ENCODE results near the gene PGP. TPM values are rescaled to one million over a fixed set of nuclear protein-coding genes. Genes with fewer than 3 reads are reported as not detected.

The PGP gene
- total RNA-seq, 2 experiments from 2014 or later = 11.2 to 12.2 TPM

DNA sequence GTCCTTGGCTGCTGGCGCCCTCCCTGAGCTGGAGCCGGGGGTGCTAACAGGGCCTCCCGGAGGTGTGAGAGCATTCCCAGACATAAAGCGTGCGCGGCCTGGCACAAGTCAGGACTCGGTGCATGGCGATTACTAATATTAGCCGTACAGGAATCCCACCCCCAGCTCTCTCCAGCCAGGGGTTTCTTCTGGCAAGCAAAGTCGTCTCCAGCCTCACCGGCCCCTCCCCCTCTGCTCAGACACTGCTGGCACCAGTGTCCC is 23.3 kb downstream of the PGP start:
- Mint-ChIP-seq H3K4me3 (no peak overlapping the region), H3K4me1 (ENCODE audit: low read depth) (peaks cover 4% of the 10 kb centered on the region), H3K27me3 (ENCODE audit: low read depth) (peaks cover 8% of the 10 kb centered on the region), H3K9me3 (no peaks in the 10 kb centered on the region), H3K27ac (no peak overlapping the region), H3K36me3 (ENCODE audit: low read depth) (no peaks in the 10 kb centered on the region)
- intact Hi-C loops (cut with micrococcal nuclease) = no loop called here
- DNase-seq = no peak
- CTCF ChIA-PET = no interaction called here

DNA sequence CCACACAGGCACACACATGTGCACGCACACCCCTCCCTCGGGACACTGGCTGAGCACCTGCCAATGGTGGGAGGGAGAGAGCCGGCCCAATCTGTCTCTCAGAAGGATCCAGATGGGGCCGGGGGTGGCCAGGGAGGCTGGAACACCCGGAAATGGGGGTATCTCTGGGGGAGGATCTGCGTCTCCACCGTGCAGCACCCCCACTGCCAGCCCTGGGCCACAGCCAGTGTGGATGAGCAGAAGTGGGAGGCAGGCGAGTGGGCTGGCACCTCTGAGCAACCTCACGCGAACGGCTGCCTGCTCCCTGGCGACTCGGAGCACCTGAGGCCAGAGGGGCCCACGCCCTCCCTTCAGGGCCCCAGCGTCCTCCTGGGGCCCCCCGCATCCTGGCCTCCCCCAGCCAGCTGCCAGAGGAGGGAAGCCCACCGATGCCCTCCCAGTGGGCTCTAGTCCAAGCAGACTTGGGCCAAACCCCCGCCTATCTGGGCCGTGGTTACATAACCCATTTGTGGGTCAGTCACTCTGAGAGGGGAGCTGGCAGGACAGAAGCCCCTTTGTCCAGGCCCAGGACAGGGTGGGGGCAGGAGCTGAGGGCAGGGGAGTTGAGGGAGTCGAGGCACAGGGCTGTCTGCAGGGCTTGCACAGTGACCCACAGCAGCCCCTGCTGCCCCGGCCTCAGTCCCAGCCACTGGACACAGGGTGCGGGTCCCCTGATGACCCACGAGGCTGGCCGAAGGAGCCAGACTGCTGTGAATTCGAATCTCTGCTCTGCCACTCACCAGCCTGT is 23.8 kb downstream of the PGP start:
- Mint-ChIP-seq H3K27ac (no peak overlapping the region), H3K4me3 (no peak overlapping the region), H3K36me3 (ENCODE audit: low read depth) (no peaks in the 10 kb centered on the region), H3K9me3 (no peaks in the 10 kb centered on the region), H3K4me1 (ENCODE audit: low read depth) (peaks cover 4% of the 10 kb centered on the region), H3K27me3 (ENCODE audit: low read depth) (peaks cover 8% of the 10 kb centered on the region)
- no peak for DNase-seq
- intact Hi-C loops (cut with micrococcal nuclease) = no loop called here
- CTCF ChIA-PET = no interaction called here

DNA sequence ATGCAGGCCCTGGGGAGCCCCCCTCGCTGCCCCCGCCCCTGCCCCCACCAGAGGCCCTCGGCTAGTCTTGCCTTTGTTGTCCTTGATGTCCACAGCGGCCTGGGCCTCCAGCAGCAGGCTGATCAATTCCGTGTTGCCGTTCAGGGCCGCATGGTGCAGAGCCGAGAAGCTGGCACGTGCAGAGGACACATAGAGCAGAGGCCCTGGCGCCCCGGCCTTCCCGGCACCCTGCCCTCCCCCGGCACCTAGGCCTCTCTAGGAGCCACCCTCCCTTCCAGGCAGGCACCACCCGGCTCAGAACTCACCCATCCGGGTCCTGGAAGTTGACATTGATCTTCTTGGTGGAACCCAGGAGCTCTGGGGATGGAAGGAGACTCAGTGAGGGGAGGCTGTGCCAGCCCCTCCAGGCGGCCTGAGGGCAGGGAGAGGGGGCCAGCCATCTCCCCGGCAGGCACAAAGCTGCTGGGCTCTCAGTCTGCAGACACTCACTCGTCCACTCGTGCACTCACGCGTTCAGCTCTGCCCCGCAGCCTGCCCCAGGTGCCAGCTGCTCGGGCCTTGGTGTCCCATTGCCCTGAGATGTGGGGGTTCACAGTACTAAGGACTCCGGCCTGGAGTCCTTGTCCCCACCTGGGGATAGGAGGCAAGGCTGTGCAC is 24.5 kb downstream of the PGP start:
- CTCF ChIA-PET = no interaction called here
- DNase-seq = no peak
- Mint-ChIP-seq H3K4me1 (ENCODE audit: low read depth) (peaks cover 2% of the 10 kb centered on the region), H3K36me3 (ENCODE audit: low read depth) (no peaks in the 10 kb centered on the region), H3K27me3 (ENCODE audit: low read depth) (peaks cover 7% of the 10 kb centered on the region), H3K4me3 (no peak overlapping the region), H3K9me3 (no peaks in the 10 kb centered on the region), H3K27ac (no peak overlapping the region)
- intact Hi-C loops (cut with micrococcal nuclease) = no loop called here

DNA sequence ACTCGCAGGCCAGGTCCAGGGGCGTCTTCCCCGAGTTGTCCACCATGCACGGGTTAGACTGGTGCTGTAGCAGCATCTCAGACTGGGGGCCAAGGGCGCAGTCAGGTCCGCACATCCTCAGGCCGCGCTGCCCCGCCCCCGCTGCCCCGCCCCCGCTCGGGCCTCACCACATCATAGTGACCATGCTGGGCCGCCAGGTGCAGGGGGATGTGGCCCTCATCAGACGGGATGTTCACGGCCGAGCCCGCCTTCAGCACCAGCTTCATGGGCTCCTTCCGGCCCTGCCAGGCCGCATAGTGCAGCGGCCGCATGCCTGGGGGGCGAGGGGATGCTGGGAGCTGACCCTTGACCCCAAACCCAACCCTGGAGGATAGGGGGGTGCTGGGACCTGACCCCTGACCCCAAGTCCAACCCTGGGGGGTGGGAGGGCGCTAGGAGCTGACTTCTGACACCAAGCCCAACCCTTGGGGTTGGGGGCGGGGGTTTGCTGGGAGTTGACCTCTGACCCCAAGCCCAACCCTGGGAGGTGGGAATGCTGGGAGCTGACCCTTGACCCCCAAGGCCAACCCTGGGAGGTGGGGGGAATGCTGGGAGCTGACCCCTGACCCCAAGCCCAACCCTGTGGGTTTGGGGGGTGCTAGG is 25.3 kb downstream of the PGP start:
- Mint-ChIP-seq H3K27me3 (ENCODE audit: low read depth) (no peaks in the 10 kb centered on the region), H3K4me1 (ENCODE audit: low read depth) (no peaks in the 10 kb centered on the region), H3K36me3 (ENCODE audit: low read depth) (no peaks in the 10 kb centered on the region), H3K27ac (no peak overlapping the region), H3K4me3 (no peak overlapping the region), H3K9me3 (no peaks in the 10 kb centered on the region)
- intact Hi-C loops (cut with micrococcal nuclease) = no loop called here
- CTCF ChIA-PET = interaction anchor here (0.6 kb wide), 1 partner anchor 234 kb away, joined by 3 read pairs; no protein-coding TSS in a partner anchor
- no peak for DNase-seq

DNA sequence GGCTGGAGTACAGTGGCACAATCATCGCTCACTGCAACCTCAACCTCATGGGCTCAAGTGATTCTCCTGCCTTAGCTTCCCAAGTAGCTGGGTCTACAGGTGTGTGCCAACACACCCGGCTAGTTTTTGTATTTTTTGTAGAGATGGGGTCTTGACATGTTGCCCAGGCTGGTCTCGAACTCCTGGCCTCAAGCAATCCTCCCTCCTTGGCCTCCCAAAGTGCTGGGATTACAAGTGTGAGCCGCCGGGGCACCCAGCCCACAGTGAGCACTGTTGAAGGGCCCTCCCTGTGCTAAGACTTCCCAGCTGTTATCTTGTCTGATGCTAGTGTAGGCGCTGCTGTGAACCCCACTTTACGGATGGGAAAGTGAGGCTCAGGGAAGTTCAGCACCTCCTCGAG is 26.2 kb downstream of the PGP start:
- Mint-ChIP-seq H3K4me1 (ENCODE audit: low read depth) (no peaks in the 10 kb centered on the region), H3K36me3 (ENCODE audit: low read depth) (no peaks in the 10 kb centered on the region), H3K9me3 (no peaks in the 10 kb centered on the region), H3K27ac (no peak overlapping the region), H3K27me3 (ENCODE audit: low read depth) (no peaks in the 10 kb centered on the region), H3K4me3 (no peak overlapping the region)
- intact Hi-C loops (cut with micrococcal nuclease) = no loop called here
- CTCF ChIA-PET = no interaction called here
- DNase-seq = no peak

DNA sequence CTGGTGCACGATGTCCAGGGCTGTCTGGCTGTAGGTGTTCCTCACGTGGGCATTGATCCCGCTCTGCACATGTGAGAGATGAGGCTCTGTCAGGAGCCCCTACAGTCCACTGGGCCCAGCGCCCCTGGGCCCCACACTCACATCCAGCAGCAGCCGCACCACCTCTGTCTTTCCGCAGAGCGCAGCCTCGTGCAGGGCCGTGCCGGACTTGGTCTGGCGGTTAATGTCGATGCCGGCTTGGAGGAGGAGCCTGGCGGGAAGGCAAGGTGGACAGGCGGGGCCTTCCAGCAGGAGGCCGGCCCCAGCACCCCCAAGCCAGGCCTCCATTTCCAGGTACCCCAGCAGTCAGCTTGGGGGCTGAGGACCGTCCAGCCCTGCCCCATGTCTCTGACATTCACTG is 27.4 kb downstream of the PGP start:
- no peak overlapping the region for H3K4me3 Mint-ChIP-seq
- H3K9me3 Mint-ChIP-seq = no peaks in the 10 kb centered on the region
- H3K27me3 Mint-ChIP-seq (ENCODE audit: low read depth) = no peaks in the 10 kb centered on the region
- no peak overlapping the region for H3K27ac Mint-ChIP-seq
- H3K4me1 Mint-ChIP-seq (ENCODE audit: low read depth) = no peaks in the 10 kb centered on the region
- no peak for DNase-seq
- CTCF ChIA-PET = interaction anchor here (0.6 kb wide), 2 partner anchors 226 to 314 kb away, joined by 3 to 4 read pairs; no protein-coding TSS in a partner anchor
- intact Hi-C loops (cut with micrococcal nuclease) = no loop called here
- H3K36me3 Mint-ChIP-seq (ENCODE audit: low read depth) = no peaks in the 10 kb centered on the region

DNA sequence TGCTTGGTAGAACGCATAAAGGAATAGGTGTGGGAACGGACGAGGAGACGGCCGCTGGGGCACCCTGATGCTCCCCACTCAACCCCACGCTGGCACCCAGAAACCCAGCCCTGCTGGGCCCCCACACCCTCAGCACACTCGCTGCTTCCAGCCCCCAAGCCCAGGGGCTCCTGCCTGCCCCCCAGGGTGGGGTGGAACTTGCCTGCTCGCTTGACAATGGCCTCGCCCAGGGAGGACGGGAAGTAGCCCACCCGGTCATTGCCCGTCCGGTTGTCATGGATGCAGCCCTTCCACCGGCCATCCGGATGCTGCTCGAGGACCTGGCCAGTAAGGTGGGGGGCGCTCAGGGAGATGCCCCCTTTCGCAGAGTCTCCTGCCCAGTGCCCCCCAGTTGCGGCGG is 28.1 kb downstream of the PGP start:
- intact Hi-C loops (cut with micrococcal nuclease) = no loop called here
- no peak for DNase-seq
- Mint-ChIP-seq H3K4me1 (ENCODE audit: low read depth) (no peaks in the 10 kb centered on the region), H3K27me3 (ENCODE audit: low read depth) (no peaks in the 10 kb centered on the region), H3K36me3 (ENCODE audit: low read depth) (no peaks in the 10 kb centered on the region), H3K9me3 (no peaks in the 10 kb centered on the region), H3K27ac (no peak overlapping the region), H3K4me3 (no peak overlapping the region)
- CTCF ChIA-PET = interaction anchor here (1.3 kb wide), 1 partner anchor 8 kb away, joined by 6 read pairs; no protein-coding TSS in a partner anchor

DNA sequence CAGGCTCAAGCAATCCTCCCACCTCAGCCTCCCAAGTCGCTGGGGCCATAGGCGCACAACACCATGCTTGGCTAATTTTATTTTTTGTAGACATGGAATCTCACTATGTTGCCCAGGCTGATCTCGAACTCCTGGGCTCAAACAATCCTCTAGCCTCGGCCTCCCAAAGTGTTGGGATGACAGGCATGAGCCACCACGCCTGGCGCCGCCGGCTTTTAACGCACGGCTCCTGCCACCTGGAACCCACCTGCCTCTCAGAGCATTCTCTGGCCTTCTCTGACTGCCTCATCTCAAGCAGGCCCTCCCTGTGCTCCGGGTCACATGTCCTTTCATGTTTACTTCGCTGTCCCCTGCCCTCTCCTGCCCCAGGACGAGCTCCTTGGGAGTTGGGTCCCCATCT is 28.6 kb downstream of the PGP start:
- DNase-seq = no peak
- Mint-ChIP-seq H3K27ac (no peak overlapping the region), H3K27me3 (ENCODE audit: low read depth) (no peaks in the 10 kb centered on the region), H3K36me3 (ENCODE audit: low read depth) (no peaks in the 10 kb centered on the region), H3K4me3 (no peak overlapping the region), H3K9me3 (no peaks in the 10 kb centered on the region), H3K4me1 (ENCODE audit: low read depth) (no peaks in the 10 kb centered on the region)
- intact Hi-C loops (cut with micrococcal nuclease) = no loop called here
- CTCF ChIA-PET = interaction anchor here (1.3 kb wide), 1 partner anchor 9 kb away, joined by 6 read pairs; no protein-coding TSS in a partner anchor

DNA sequence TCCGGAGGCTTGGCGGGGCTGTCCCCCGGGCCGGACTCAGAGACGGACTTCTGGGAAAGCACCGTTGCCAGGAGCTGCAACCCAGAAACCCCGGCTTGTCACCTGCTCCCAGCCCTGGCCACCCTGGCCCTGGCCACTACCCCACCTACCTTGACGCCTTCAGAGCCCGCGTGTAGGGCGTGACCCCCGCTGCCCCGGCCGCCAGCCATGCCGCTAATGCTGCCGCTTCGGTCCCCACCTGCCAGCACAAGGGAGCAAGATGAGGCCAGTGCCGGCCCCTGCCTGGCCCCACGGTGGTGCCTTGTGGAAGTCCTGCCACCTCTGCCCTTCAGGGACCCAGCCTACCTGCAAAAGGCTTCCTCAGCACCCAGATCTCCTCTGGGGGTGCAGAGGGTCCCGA is 29.7 kb downstream of the PGP start:
- no peak for DNase-seq
- no peaks in the 10 kb centered on the region for H3K36me3 Mint-ChIP-seq (ENCODE audit: low read depth)
- no peaks in the 10 kb centered on the region for H3K27me3 Mint-ChIP-seq (ENCODE audit: low read depth)
- H3K4me3 Mint-ChIP-seq = no peak overlapping the region
- H3K27ac Mint-ChIP-seq = no peak overlapping the region
- intact Hi-C loops (cut with micrococcal nuclease) = no loop called here
- CTCF ChIA-PET = interaction anchor here (1.3 kb wide), 1 partner anchor 10 kb away, joined by 6 read pairs; no protein-coding TSS in a partner anchor
- H3K4me1 Mint-ChIP-seq (ENCODE audit: low read depth) = no peaks in the 10 kb centered on the region
- H3K9me3 Mint-ChIP-seq = no peaks in the 10 kb centered on the region

DNA sequence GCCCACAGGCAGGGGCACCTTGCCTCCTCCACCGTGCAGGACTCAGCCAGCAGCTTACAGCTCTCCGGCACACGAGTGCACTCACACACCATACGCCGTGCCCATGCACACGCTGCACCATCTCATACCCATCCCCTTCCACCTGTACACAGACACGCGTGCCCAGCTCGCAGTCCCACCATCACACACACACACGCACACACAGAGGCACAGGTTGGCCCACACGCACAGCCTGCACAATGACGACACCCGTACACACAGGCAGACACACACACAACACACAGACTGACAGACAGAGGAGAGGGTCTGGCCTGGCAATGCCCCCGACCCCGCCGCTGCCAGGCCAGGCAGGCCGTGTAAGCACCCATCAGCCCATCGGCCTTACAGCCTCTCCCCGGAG is 30.3 kb downstream of the PGP start:
- Mint-ChIP-seq H3K4me3 (no peak overlapping the region), H3K9me3 (no peaks in the 10 kb centered on the region), H3K27ac (no peak overlapping the region), H3K27me3 (ENCODE audit: low read depth) (no peaks in the 10 kb centered on the region), H3K36me3 (ENCODE audit: low read depth) (no peaks in the 10 kb centered on the region), H3K4me1 (ENCODE audit: low read depth) (no peaks in the 10 kb centered on the region)
- DNase-seq = no peak
- intact Hi-C loops (cut with micrococcal nuclease) = no loop called here
- CTCF ChIA-PET = no interaction called here

DNA sequence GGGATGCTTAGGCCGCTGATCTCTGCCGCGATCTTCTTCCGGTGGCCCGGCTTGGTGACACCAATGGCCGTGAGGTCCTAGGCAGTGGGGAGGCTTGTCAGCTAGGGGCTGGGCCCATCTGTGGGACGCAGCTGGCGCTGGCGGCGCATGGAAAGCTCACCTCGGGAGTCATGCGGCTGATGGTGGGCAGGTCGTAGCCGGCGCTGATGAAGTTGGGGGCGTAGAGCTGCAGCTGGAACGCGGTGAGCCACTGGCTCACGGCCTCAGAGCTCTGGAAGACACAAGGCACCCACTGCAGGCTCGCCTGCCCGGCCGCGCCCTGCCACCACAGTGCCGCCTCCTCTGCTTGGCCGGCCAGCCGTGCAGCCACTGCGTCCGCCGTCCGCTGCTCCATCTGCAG is 31.0 kb downstream of the PGP start:
- Mint-ChIP-seq H3K27me3 (ENCODE audit: low read depth) (no peaks in the 10 kb centered on the region), H3K9me3 (no peaks in the 10 kb centered on the region), H3K4me1 (ENCODE audit: low read depth) (no peaks in the 10 kb centered on the region), H3K4me3 (no peak overlapping the region), H3K27ac (no peak overlapping the region), H3K36me3 (ENCODE audit: low read depth) (no peaks in the 10 kb centered on the region)
- CTCF ChIA-PET = no interaction called here
- intact Hi-C loops (cut with micrococcal nuclease) = no loop called here
- DNase-seq = no peak

DNA sequence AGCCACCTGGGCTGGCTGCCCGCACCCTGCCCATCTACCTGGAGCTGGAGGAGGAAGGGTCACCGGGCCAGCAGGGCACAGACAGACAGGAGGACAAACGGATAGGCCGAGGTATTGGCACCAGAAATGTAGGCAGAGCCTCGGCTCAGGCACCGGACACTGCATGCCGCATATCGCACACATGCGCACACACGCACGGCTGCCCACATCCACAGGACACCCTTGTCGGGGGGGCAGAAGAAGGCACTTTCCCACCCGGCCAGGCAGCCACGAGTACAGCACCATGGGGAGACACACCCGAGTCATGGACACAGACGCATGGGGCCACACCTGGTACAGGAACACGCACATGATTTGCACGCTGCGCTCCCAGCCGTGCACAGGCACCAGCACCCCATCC is 32.7 kb downstream of the PGP start:
- Mint-ChIP-seq H3K36me3 (ENCODE audit: low read depth) (peaks cover 2% of the 10 kb centered on the region), H3K4me3 (no peak overlapping the region), H3K27ac (no peak overlapping the region), H3K9me3 (no peaks in the 10 kb centered on the region), H3K4me1 (ENCODE audit: low read depth) (no peaks in the 10 kb centered on the region), H3K27me3 (ENCODE audit: low read depth) (no peaks in the 10 kb centered on the region)
- CTCF ChIA-PET = no interaction called here
- no peak for DNase-seq
- intact Hi-C loops (cut with micrococcal nuclease) = no loop called here

All from activated naive CD4-positive, alpha-beta T cell treated with anti-CD3 and anti-CD28 coated beads for 36 hours (primary cell).